ENCODE data around the gene ARHGAP31.

Gene ARHGAP31

GRCh38 chr3:119343719-119344118, 49.5 kb downstream of the ARHGAP31 start:
- no peaks in the 10 kb centered on the region for H3K9me3 ChIP-seq (ENCODE audit: control insufficient read depth, insufficient read depth, low read length)
- H4K20me1 ChIP-seq (ENCODE audit: control insufficient read depth, insufficient read depth, low read depth, low read length), result no peaks in the 10 kb centered on the region
- 0 out of 2 replicates have a peak, but pooled peaks cover 6% of the 10 kb centered on the region for H3K27me3 ChIP-seq (ENCODE audit: control insufficient read depth, low read length)
- no peaks in the 10 kb centered on the region for H3K9me2 ChIP-seq (replicated peaks; ENCODE audit: control insufficient read depth, low read length)
- no peaks in the 10 kb centered on the region for H3K36me3 ChIP-seq (ENCODE audit: control insufficient read depth, low read length)
- H3K4me3 ChIP-seq (ENCODE audit: low read length), result no peak overlapping the region
- TF ChIP-seq CTCF (IDR thresholded peaks at IDR 0.05; ENCODE audit: low read depth, low read length, poor library complexity, severe bottlenecking) (no peak), EZH2phosphoT487 (IDR thresholded peaks at IDR 0.05; ENCODE audit: borderline replicate concordance, low read length) (no peak)
- no peak overlapping the region for H3K4me2 ChIP-seq (ENCODE audit: low read length)
- no peaks in the 10 kb centered on the region for H3F3A ChIP-seq (ENCODE audit: control insufficient read depth, insufficient read depth)
- no peak overlapping the region for H3K27ac ChIP-seq (ENCODE audit: low read depth, low read length)
- no peaks in the 10 kb centered on the region for H3K79me2 ChIP-seq (ENCODE audit: control insufficient read depth, low read length)
- peaks cover 7% of the 10 kb centered on the region for H3K4me1 ChIP-seq (ENCODE audit: control insufficient read depth, low read length)

GRCh38 chr3:119346076-119346496, 51.9 kb downstream of the ARHGAP31 start:
- Histone ChIP-seq H3K27me3 (ENCODE audit: control insufficient read depth, low read length) (peaks cover 15% of the 10 kb centered on the region), H3K4me1 (ENCODE audit: control insufficient read depth, low read length) (no peaks in the 10 kb centered on the region), H3K4me3 (ENCODE audit: low read length) (no peak overlapping the region), H3F3A (ENCODE audit: control insufficient read depth, insufficient read depth) (no peaks in the 10 kb centered on the region), H3K27ac (ENCODE audit: low read depth, low read length) (no peak overlapping the region), H3K4me2 (ENCODE audit: low read length) (no peak overlapping the region), H3K9me2 (replicated peaks; ENCODE audit: control insufficient read depth, low read length) (no peaks in the 10 kb centered on the region), H4K20me1 (ENCODE audit: control insufficient read depth, insufficient read depth, low read depth, low read length) (no peaks in the 10 kb centered on the region), H3K36me3 (ENCODE audit: control insufficient read depth, low read length) (no peaks in the 10 kb centered on the region), H3K79me2 (ENCODE audit: control insufficient read depth, low read length) (no peaks in the 10 kb centered on the region), H3K9me3 (ENCODE audit: control insufficient read depth, insufficient read depth, low read length) (no peaks in the 10 kb centered on the region)
- TF ChIP-seq EZH2phosphoT487 (IDR thresholded peaks at IDR 0.05; ENCODE audit: borderline replicate concordance, low read length), result no peak
- no peak for TF ChIP-seq CTCF (IDR thresholded peaks at IDR 0.05; ENCODE audit: low read depth, low read length, poor library complexity, severe bottlenecking)

- peaks cover 3% of the 10 kb centered on the region for H3K4me1 ChIP-seq (ENCODE audit: control insufficient read depth, low read length)
- no peaks in the 10 kb centered on the region for H3K79me2 ChIP-seq (ENCODE audit: control insufficient read depth, low read length)
- no peak overlapping the region for H3K27ac ChIP-seq (ENCODE audit: low read depth, low read length)
- H3K36me3 ChIP-seq (ENCODE audit: control insufficient read depth, low read length), result no peaks in the 10 kb centered on the region
- H3F3A ChIP-seq (ENCODE audit: control insufficient read depth, insufficient read depth), result no peaks in the 10 kb centered on the region
- TF ChIP-seq EZH2phosphoT487 (IDR thresholded peaks at IDR 0.05; ENCODE audit: borderline replicate concordance, low read length), result no peak
- no peak for TF ChIP-seq CTCF (IDR thresholded peaks at IDR 0.05; ENCODE audit: low read depth, low read length, poor library complexity, severe bottlenecking)
- peaks cover 24% of the 10 kb centered on the region for H3K27me3 ChIP-seq (ENCODE audit: control insufficient read depth, low read length)
- no peak overlapping the region for H3K4me2 ChIP-seq (ENCODE audit: low read length)
- H3K9me3 ChIP-seq (ENCODE audit: control insufficient read depth, insufficient read depth, low read length), result no peaks in the 10 kb centered on the region
- no peak overlapping the region for H3K4me3 ChIP-seq (ENCODE audit: low read length)
- H3K9me2 ChIP-seq (replicated peaks; ENCODE audit: control insufficient read depth, low read length), result no peaks in the 10 kb centered on the region
- no peaks in the 10 kb centered on the region for H4K20me1 ChIP-seq (ENCODE audit: control insufficient read depth, insufficient read depth, low read depth, low read length)
These were observed 52.9 kb downstream of the ARHGAP31 start for GRCh38 chr3:119347036-119347435.
